Measurements from ENCODE around the gene DNAJB8.

Gene DNAJB8

GRCh38 chr3:128442949-128443348 is 23.7 kb downstream of the DNAJB8 start:
- DNase-seq: no peak

GRCh38 chr3:128442070-128442469 is 24.6 kb downstream of the DNAJB8 start:
- no peak for DNase-seq

- DNase-seq: no peak
Measured at GRCh38 chr3:128439226-128439625, 27.5 kb downstream of the DNAJB8 start.

- DNase-seq: no peak
Measured at GRCh38 chr3:128438488-128439072, 28.1 kb downstream of the DNAJB8 start.

GRCh38 chr3:128436214-128436613 is 30.5 kb downstream of the DNAJB8 start:
- DNase-seq: no peak

- no peak for DNase-seq
Measured at GRCh38 chr3:128435561-128435960, 31.1 kb downstream of the DNAJB8 start.

- no peak for DNase-seq
Measured at GRCh38 chr3:128435058-128435457, 31.6 kb downstream of the DNAJB8 start.

- no peak for DNase-seq
Measured at GRCh38 chr3:128434524-128434923, 32.2 kb downstream of the DNAJB8 start.

- no peak for DNase-seq
Measured at GRCh38 chr3:128433837-128434165, 32.9 kb downstream of the DNAJB8 start.

GRCh38 chr3:128432971-128433836 is 33.5 kb downstream of the DNAJB8 start:
- no peak for DNase-seq

- DNase-seq: no peak
Measured at GRCh38 chr3:128432301-128432970, 34.3 kb downstream of the DNAJB8 start.

GRCh38 chr3:128431803-128432300 is 34.8 kb downstream of the DNAJB8 start:
- DNase-seq: no peak

GRCh38 chr3:128430731-128431130 is 36.0 kb downstream of the DNAJB8 start:
- DNase-seq: no peak

- DNase-seq: no peak
Measured at GRCh38 chr3:128430301-128430700, 36.4 kb downstream of the DNAJB8 start.

GRCh38 chr3:128429751-128430150 is 36.9 kb downstream of the DNAJB8 start:
- DNase-seq: no peak

- no peak for DNase-seq
Measured at GRCh38 chr3:128429275-128429674, 37.4 kb downstream of the DNAJB8 start.

GRCh38 chr3:128427872-128428822 is 38.5 kb downstream of the DNAJB8 start:
- no peak for DNase-seq

GRCh38 chr3:128427175-128427857 is 39.4 kb downstream of the DNAJB8 start:
- no peak for DNase-seq

GRCh38 chr3:128426128-128426921 is 40.4 kb downstream of the DNAJB8 start:
- DNase-seq: peak; percentile 42

GRCh38 chr3:128425846-128426127 is 40.9 kb downstream of the DNAJB8 start:
- DNase-seq: no peak

- no peak for DNase-seq
Measured at GRCh38 chr3:128425142-128425845, 41.4 kb downstream of the DNAJB8 start.

Data from activated gamma-delta T cell treated with Interleukin-2 at 50 U/mL for 16 hours (primary cell).